Hematopoietic multipotent progenitor cell treated with erythropoietin and hydrocortisone succinate and interleukin-3 and kit ligand, for 15 days (in vitro differentiated cells): ENCODE results near the gene SPTBN1.

Source experiments
- DNase-seq: peaks from one replicate; pipeline ENCODE4 v3.0.0-alpha.2; 2015; ENCODE audit warnings: low spot score

SPTBN1 gene

GRCh38 chr2:54704688-54705605 lies 248.8 kb downstream of the SPTBN1 start:
- peak; percentile 43 for DNase-seq

- no peak for DNase-seq
These were observed 250.5 kb downstream of the SPTBN1 start for GRCh38 chr2:54706622-54707021.

- DNase-seq, result no peak
These were observed 252.6 kb downstream of the SPTBN1 start for GRCh38 chr2:54708584-54709335.

GRCh38 chr2:54709336-54709809 lies 253.2 kb downstream of the SPTBN1 start:
- no peak for DNase-seq

GRCh38 chr2:54710216-54710615 lies 254.1 kb downstream of the SPTBN1 start:
- DNase-seq, result no peak

GRCh38 chr2:54712516-54712915 lies 256.4 kb downstream of the SPTBN1 start:
- no peak for DNase-seq

GRCh38 chr2:54714996-54715395 lies 258.9 kb downstream of the SPTBN1 start:
- DNase-seq, result no peak

GRCh38 chr2:54716375-54716774 lies 260.2 kb downstream of the SPTBN1 start:
- no peak for DNase-seq

GRCh38 chr2:54720563-54720962 lies 264.4 kb downstream of the SPTBN1 start:
- no peak for DNase-seq
